Fibroblast of lung (primary cell): ENCODE measurements around the gene TMEM120B.

Experiments
- EZH2 ChIP-seq: IDR thresholded peaks from 2 replicates; pipeline ENCODE4 v1.5.1; 2012; ENCODE audit warnings: low read length, control low read depth, mild to moderate bottlenecking; ENCODE audit errors: missing control alignments
- TF ChIP-seq, protein P1 (sequence below), 2 donors: IDR thresholded peaks in 1 of 2; conservative IDR thresholded peaks in 1 of 2; 1 replicate in 1 of 2; 2 replicates in 1 of 2; pipeline ENCODE4 v1.5.1; 2011 to 2012; ENCODE audit warnings: low read length in 2 of 2, control low read depth in 1 of 2, inconsistent platforms in 1 of 2, low read depth in 1 of 2, mild to moderate bottlenecking in 1 of 2

DNA sequence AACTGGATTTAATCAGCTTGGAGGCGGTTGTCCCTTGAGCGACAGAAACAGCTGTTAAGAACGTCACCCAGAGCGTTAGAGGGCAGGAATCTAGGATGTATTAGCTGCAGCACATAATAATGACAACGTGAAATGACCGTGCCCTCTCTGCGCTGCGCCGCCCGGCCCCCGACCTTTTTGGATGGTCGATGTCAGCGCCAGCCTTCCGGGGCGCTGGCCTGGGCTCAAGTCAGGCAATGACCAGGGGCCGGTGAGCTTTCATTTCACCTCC is 427 bp upstream of the TMEM120B start:
- TF ChIP-seq, protein P1, sequence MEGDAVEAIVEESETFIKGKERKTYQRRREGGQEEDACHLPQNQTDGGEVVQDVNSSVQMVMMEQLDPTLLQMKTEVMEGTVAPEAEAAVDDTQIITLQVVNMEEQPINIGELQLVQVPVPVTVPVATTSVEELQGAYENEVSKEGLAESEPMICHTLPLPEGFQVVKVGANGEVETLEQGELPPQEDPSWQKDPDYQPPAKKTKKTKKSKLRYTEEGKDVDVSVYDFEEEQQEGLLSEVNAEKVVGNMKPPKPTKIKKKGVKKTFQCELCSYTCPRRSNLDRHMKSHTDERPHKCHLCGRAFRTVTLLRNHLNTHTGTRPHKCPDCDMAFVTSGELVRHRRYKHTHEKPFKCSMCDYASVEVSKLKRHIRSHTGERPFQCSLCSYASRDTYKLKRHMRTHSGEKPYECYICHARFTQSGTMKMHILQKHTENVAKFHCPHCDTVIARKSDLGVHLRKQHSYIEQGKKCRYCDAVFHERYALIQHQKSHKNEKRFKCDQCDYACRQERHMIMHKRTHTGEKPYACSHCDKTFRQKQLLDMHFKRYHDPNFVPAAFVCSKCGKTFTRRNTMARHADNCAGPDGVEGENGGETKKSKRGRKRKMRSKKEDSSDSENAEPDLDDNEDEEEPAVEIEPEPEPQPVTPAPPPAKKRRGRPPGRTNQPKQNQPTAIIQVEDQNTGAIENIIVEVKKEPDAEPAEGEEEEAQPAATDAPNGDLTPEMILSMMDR (conservative IDR thresholded peaks at IDR 0.05 in 1 of 2, IDR thresholded peaks at IDR 0.05 in 1 of 2; ENCODE audit: low read depth in 1 of 2, low read length in 2 of 2), result no peak
- TF ChIP-seq EZH2, result no peak
